Measurements from ENCODE around the gene CAPS. TPM values are rescaled to one million over a fixed set of nuclear protein-coding genes. Genes with fewer than 3 reads are reported as not detected.

Gene CAPS
- total RNA-seq, 1 experiment from 2014 or later: 5.3 TPM

GRCh38 chr19:5892772-5893275, 21.2 kb upstream of the CAPS start (continued):
- TF ChIP-seq, protein P1, sequence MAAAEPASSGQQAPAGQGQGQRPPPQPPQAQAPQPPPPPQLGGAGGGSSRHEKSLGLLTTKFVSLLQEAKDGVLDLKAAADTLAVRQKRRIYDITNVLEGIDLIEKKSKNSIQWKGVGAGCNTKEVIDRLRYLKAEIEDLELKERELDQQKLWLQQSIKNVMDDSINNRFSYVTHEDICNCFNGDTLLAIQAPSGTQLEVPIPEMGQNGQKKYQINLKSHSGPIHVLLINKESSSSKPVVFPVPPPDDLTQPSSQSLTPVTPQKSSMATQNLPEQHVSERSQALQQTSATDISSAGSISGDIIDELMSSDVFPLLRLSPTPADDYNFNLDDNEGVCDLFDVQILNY (CRISPR knock-in tag; IDR thresholded peaks at IDR 0.05): no peak
- TF ChIP-seq KAT7 (CRISPR knock-in tag; IDR thresholded peaks at IDR 0.05; ENCODE audit: borderline replicate concordance): no peak
- TF ChIP-seq USF2 (CRISPR knock-in tag; IDR thresholded peaks at IDR 0.05): no peak
- no peak for TF ChIP-seq ZNF263 (CRISPR knock-in tag; IDR thresholded peaks at IDR 0.05; ENCODE audit: low read depth)

DNA sequence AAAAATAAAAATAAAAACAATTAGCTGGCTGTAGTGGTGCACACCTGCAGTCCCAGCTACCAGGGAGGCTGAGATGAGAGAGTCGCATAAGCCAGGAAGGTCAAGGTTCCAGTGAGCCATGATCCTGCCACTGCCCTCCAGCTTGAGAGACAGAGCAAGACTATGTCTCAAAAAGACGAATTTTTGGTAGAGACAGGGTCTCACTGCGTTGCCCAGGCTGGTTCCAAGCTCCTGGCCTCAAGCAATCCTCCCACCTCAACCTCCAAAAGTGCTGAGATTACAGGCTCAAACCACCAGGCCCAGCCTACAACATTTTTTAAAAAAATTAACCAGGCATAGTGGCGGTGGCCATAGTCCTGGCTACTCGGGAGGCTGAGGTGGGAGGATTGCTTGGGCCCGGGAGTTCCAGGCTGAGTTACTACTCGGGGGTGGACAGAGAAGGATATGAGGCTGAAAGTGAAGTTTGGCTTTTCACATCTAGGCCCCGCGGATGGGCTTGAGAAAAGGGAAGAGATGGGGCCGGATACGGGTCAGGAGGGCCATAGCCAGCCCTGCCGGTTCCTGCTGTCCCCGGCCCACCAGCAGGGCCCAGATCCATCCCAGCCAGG, 20.7 kb upstream of the CAPS start:
- Mint-ChIP-seq H3K27ac (no peak overlapping the region), H3K27me3 (ENCODE audit: low read depth) (peaks cover 17% of the 10 kb centered on the region), H3K36me3 (no peaks in the 10 kb centered on the region; the same call in 1 of the 2 replicates), H3K4me3 (no peak overlapping the region), H3K9me3 (no peaks in the 10 kb centered on the region), H3K4me1 (0 out of 2 replicates have a peak, but pooled peaks cover 3% of the 10 kb centered on the region)
- DNase-seq (ENCODE audit: low spot score) (no peak), ATAC-seq (peak; percentile 18; the same call in 1 of the 2 replicates)
- CTCF ChIA-PET: interaction anchor here (0.6 to 4.5 kb wide), 4 partner anchors 65 to 97 kb away, joined by 3 to 66 read pairs (median 4); partner anchors contain the start of gene NRTN
- TF ChIP-seq ZNF121 (CRISPR knock-in tag; IDR thresholded peaks at IDR 0.05) (0 out of 2 replicates have a peak, but pooled peaks have one; percentile 20), TCF7 (CRISPR knock-in tag; IDR thresholded peaks at IDR 0.05; ENCODE audit: low read depth) (no peak)
- TF ChIP-seq, protein P2, sequence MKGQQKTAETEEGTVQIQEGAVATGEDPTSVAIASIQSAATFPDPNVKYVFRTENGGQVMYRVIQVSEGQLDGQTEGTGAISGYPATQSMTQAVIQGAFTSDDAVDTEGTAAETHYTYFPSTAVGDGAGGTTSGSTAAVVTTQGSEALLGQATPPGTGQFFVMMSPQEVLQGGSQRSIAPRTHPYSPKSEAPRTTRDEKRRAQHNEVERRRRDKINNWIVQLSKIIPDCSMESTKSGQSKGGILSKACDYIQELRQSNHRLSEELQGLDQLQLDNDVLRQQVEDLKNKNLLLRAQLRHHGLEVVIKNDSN (CRISPR knock-in tag; IDR thresholded peaks at IDR 0.05): 0 out of 2 replicates have a peak, but pooled peaks have one; percentile 25
- POLR2A ChIA-PET: interaction anchor here (0.6 to 1.0 kb wide), 2 partner anchors 11 to 89 kb away, joined by 3 to 5 read pairs; partner anchors contain the start of gene VMAC

GRCh38 chr19:5893907-5894703, 19.9 kb upstream of the CAPS start:
- TF ChIP-seq NFYB (CRISPR knock-in tag; conservative IDR thresholded peaks at IDR 0.05; ENCODE audit: low read depth): no peak
- TF ChIP-seq ZNF219 (CRISPR knock-in tag; IDR thresholded peaks at IDR 0.05; ENCODE audit: borderline replicate concordance): no peak
- no peak for TF ChIP-seq GTF2I (CRISPR knock-in tag; conservative IDR thresholded peaks at IDR 0.05)
- no peak for TF ChIP-seq NFATC4 (CRISPR knock-in tag; IDR thresholded peaks at IDR 0.05)
- no peak for TF ChIP-seq ZNF281 (CRISPR knock-in tag; IDR thresholded peaks at IDR 0.05)
- TF ChIP-seq, protein P3, sequence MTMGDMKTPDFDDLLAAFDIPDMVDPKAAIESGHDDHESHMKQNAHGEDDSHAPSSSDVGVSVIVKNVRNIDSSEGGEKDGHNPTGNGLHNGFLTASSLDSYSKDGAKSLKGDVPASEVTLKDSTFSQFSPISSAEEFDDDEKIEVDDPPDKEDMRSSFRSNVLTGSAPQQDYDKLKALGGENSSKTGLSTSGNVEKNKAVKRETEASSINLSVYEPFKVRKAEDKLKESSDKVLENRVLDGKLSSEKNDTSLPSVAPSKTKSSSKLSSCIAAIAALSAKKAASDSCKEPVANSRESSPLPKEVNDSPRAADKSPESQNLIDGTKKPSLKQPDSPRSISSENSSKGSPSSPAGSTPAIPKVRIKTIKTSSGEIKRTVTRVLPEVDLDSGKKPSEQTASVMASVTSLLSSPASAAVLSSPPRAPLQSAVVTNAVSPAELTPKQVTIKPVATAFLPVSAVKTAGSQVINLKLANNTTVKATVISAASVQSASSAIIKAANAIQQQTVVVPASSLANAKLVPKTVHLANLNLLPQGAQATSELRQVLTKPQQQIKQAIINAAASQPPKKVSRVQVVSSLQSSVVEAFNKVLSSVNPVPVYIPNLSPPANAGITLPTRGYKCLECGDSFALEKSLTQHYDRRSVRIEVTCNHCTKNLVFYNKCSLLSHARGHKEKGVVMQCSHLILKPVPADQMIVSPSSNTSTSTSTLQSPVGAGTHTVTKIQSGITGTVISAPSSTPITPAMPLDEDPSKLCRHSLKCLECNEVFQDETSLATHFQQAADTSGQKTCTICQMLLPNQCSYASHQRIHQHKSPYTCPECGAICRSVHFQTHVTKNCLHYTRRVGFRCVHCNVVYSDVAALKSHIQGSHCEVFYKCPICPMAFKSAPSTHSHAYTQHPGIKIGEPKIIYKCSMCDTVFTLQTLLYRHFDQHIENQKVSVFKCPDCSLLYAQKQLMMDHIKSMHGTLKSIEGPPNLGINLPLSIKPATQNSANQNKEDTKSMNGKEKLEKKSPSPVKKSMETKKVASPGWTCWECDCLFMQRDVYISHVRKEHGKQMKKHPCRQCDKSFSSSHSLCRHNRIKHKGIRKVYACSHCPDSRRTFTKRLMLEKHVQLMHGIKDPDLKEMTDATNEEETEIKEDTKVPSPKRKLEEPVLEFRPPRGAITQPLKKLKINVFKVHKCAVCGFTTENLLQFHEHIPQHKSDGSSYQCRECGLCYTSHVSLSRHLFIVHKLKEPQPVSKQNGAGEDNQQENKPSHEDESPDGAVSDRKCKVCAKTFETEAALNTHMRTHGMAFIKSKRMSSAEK (CRISPR knock-in tag; IDR thresholded peaks at IDR 0.05; ENCODE audit: borderline replicate concordance): no peak
- TF ChIP-seq PRRX2 (CRISPR knock-in tag; IDR thresholded peaks at IDR 0.05): no peak
- no peak for TF ChIP-seq NR3C1 (CRISPR knock-in tag; conservative IDR thresholded peaks at IDR 0.05; ENCODE audit: low read depth)
- no peak for TF ChIP-seq SP1 (CRISPR knock-in tag; conservative IDR thresholded peaks at IDR 0.05)
- no peak for TF ChIP-seq ELF4 (CRISPR knock-in tag; IDR thresholded peaks at IDR 0.05; ENCODE audit: low read depth)
- TF ChIP-seq E2F1 (CRISPR knock-in tag; IDR thresholded peaks at IDR 0.05): no peak
- CTCF ChIA-PET: interaction anchor here (1.1 to 4.5 kb wide), 2 partner anchors 66 to 90 kb away, joined by 4 to 66 read pairs; partner anchors contain the start of gene NRTN
- no peaks in the 10 kb centered on the region; the same call in 1 of the 2 replicates for H3K36me3 Mint-ChIP-seq

More at GRCh38 chr19:5893907-5894703, 19.9 kb upstream of the CAPS start:
- no peaks in the 10 kb centered on the region for H3K9me3 Mint-ChIP-seq
- no peak overlapping the region for H3K27ac Mint-ChIP-seq
- ATAC-seq (no peak), DNase-seq (ENCODE audit: low spot score) (no peak)
- POLR2A ChIA-PET: interaction anchor here (1.0 kb wide), 1 partner anchor 10 kb away, joined by 5 read pairs; the partner anchor contains the start of gene VMAC
- H3K4me3 Mint-ChIP-seq: no peak overlapping the region
- peaks cover 14% of the 10 kb centered on the region for H3K27me3 Mint-ChIP-seq (ENCODE audit: low read depth)
- 0 out of 2 replicates have a peak, but pooled peaks cover 3% of the 10 kb centered on the region for H3K4me1 Mint-ChIP-seq
